GM12878 (cell line): ENCODE data around the gene LYRM4. TPM values are rescaled to one million over a fixed set of nuclear protein-coding genes. Genes with fewer than 3 reads are reported as not detected.

Experiments used
- ATAC-seq: fragments of 200-7000 bp; cut with Tn5 transposase; 3 replicates; pipeline ENCODE4 v1.9.1; 2020; ENCODE audit warnings: mild to moderate bottlenecking, moderate library complexity
- BruUV-seq: library from RNA; stranded (reverse); fragments of 400-500 nt; replicated peaks from 2 replicates; lab custom pipeline; 2021; lab: Mats Ljungman, UMichigan
- CTCF ChIA-PET: fragments of 300-600 bp; sonication (Branson Sonifier 250); formaldehyde crosslinking; extraction: SDS; loops from one replicate; lab custom pipeline; 2021; ENCODE audit warnings: inconsistent platforms; lab: Yijun Ruan, JAX
- POLR2A ChIA-PET: fragments of 350-600 bp; formaldehyde crosslinking; extraction: SDS; loops from one replicate; lab custom pipeline; 2021; ENCODE audit warnings: inconsistent platforms; lab: Charles Lee
- RAD21 ChIA-PET: fragments of 300-600 bp; sonication (Branson Sonifier 250); formaldehyde crosslinking; loops from one replicate; lab custom pipeline; 2023; ENCODE audit warnings: antibody characterized with exemption; ENCODE audit not compliant: unreplicated experiment; lab: Charles Lee
- SMC1A ChIA-PET: fragments of 300-600 bp; sonication (Branson Sonifier 250); formaldehyde crosslinking; loops from one replicate; lab custom pipeline; 2023; ENCODE audit not compliant: unreplicated experiment, uncharacterized antibody; lab: Charles Lee
- DNase-seq: peaks from one replicate; pipeline ENCODE4 v3.0.0-alpha.2; 2011; ENCODE audit warnings: low read depth, low spot score
- FAIRE-seq: peaks from 3 replicates; lab custom pipeline; 2011; peaks lifted over from hg19 to GRCh38; lab: Jason Lieb, UNC
- H2AFZ ChIP-seq: 2 replicates; pipeline ENCODE4 v1.6.0; 2011; ENCODE audit warnings: low read depth, low read length, control low read depth; ENCODE audit not compliant: control insufficient read depth
- H3K27ac ChIP-seq: 2 replicates; pipeline ENCODE4 v1.5.1; 2011; ENCODE audit warnings: control low read depth; ENCODE audit not compliant: control insufficient read depth, insufficient read depth
- H3K27me3 ChIP-seq, 2 experiments: replicated peaks in 1 of 2; 2 replicates each; pipeline versions ENCODE4 v1.6.0 to v1.6.1; 2011; ENCODE audit warnings: low read length in 1 of 2; ENCODE audit not compliant: control insufficient read depth in 2 of 2, insufficient read depth in 2 of 2
- H3K36me3 ChIP-seq, 2 experiments: 2 replicates each; pipeline ENCODE4 v1.5.1; 2011; ENCODE audit warnings: low read length in 1 of 2; ENCODE audit not compliant: control insufficient read depth in 2 of 2, insufficient read depth in 2 of 2
- H3K4me1 ChIP-seq: 2 replicates; pipeline ENCODE4 v1.6.1; 2011; ENCODE audit warnings: mild to moderate bottlenecking, low read length, moderate library complexity, mixed read lengths; ENCODE audit not compliant: control insufficient read depth, insufficient read depth
- H3K4me2 ChIP-seq: 2 replicates; pipeline ENCODE4 v1.6.0; 2011; ENCODE audit warnings: control low read depth; ENCODE audit not compliant: control insufficient read depth, insufficient read depth
- H3K4me3 ChIP-seq: fragments of 200-600 bp; sonication (generic); 2 replicates; pipeline ENCODE4 v1.5.1; 2016
- H3K79me2 ChIP-seq: 2 replicates; pipeline ENCODE4 v1.6.0; 2011; ENCODE audit warnings: low read length; ENCODE audit not compliant: control insufficient read depth, insufficient read depth
- H3K9ac ChIP-seq: 2 replicates; pipeline ENCODE4 v1.8.0; 2011; ENCODE audit warnings: low read length, control low read depth, mixed read lengths; ENCODE audit not compliant: control insufficient read depth, insufficient read depth
- H3K9me3 ChIP-seq: replicated peaks from 3 replicates; pipeline ENCODE4 v1.5.1; 2011; ENCODE audit warnings: mild to moderate bottlenecking, low read length; ENCODE audit not compliant: control insufficient read depth, insufficient read depth
- H4K20me1 ChIP-seq: 2 replicates; pipeline ENCODE4 v1.6.0; 2011; ENCODE audit not compliant: control insufficient read depth, insufficient read depth
- ATF3 ChIP-seq: IDR thresholded peaks from 2 replicates; pipeline ENCODE4 v1.6.1; 2011; ENCODE audit warnings: low read depth, mild to moderate bottlenecking, low read length, moderate library complexity, borderline replicate concordance; ENCODE audit errors: extremely low read depth
- BACH1 ChIP-seq: fragments of 450-650 bp; IDR thresholded peaks from 2 replicates; pipeline ENCODE4 v1.6.1; 2017; ENCODE audit warnings: mild to moderate bottlenecking, borderline replicate concordance
- BHLHE40 ChIP-seq, 2 experiments: fragments of 450-650 bp in 1 of 2; IDR thresholded peaks; 2 replicates each; pipeline ENCODE4 v1.6.1; 2011 to 2017; ENCODE audit warnings: low read depth in 2 of 2, borderline replicate concordance in 1 of 2, improper control_type of control experiment in 1 of 2, low read length in 1 of 2, mild to moderate bottlenecking in 1 of 2
- CEBPB ChIP-seq, 2 experiments: fragments of 150-350 bp in 1 of 2; IDR thresholded peaks; 2 replicates each; pipeline ENCODE4 v1.6.1; 2012 to 2014; ENCODE audit warnings: low read depth in 2 of 2, low read length in 2 of 2, borderline replicate concordance in 1 of 2, inconsistent platforms in 1 of 2
- DPF2 ChIP-seq: fragments of 450-650 bp; IDR thresholded peaks from 2 replicates; pipeline ENCODE4 v1.6.1; 2017; ENCODE audit warnings: mild to moderate bottlenecking
- E4F1 ChIP-seq: fragments of 450-650 bp; IDR thresholded peaks from 2 replicates; pipeline ENCODE4 v1.6.1; 2018; ENCODE audit warnings: borderline replicate concordance, mild to moderate bottlenecking; ENCODE audit not compliant: partially characterized antibody
- FOS ChIP-seq: IDR thresholded peaks from 3 replicates; pipeline ENCODE4 v1.6.1; 2011; ENCODE audit warnings: borderline replicate concordance; ENCODE audit not compliant: insufficient read length; ENCODE audit errors: extremely low read depth
- HCFC1 ChIP-seq: fragments of 150-350 bp; IDR thresholded peaks from 2 replicates; pipeline ENCODE4 v1.6.1; 2014; ENCODE audit warnings: low read length
- HDGF ChIP-seq: fragments of 450-650 bp; IDR thresholded peaks from 2 replicates; pipeline ENCODE4 v1.6.1; 2016; ENCODE audit warnings: antibody characterized with exemption
- NFYA ChIP-seq: IDR thresholded peaks from 2 replicates; pipeline ENCODE4 v1.6.1; 2011; ENCODE audit warnings: low read depth, mild to moderate bottlenecking, low read length, improper control_type of control experiment, borderline replicate concordance
- NKRF ChIP-seq: fragments of 450-650 bp; conservative IDR thresholded peaks from 2 replicates; pipeline ENCODE4 v1.6.1; 2017; ENCODE audit warnings: mild to moderate bottlenecking, moderate library complexity
- PAX8 ChIP-seq: fragments of 450-650 bp; IDR thresholded peaks from 2 replicates; pipeline ENCODE4 v1.6.1; 2017; ENCODE audit warnings: mild to moderate bottlenecking, moderate library complexity
- SMAD5 ChIP-seq: IDR thresholded peaks from 2 replicates; pipeline ENCODE4 v1.6.1; 2016; ENCODE audit warnings: antibody characterized with exemption, low read depth
- USF2 ChIP-seq: IDR thresholded peaks from 2 replicates; pipeline ENCODE4 v1.6.1; 2011; ENCODE audit warnings: low read depth, low read length, improper control_type of control experiment, borderline replicate concordance
- ZNF24 ChIP-seq: fragments of 450-650 bp; IDR thresholded peaks from 2 replicates; pipeline ENCODE4 v1.6.1; 2017; ENCODE audit warnings: antibody characterized with exemption, mild to moderate bottlenecking
- WGBS: methylation state at CpG from one replicate; pipeline ENCODE4 v1.1.6; 2016; ENCODE audit warnings: low lambda C conversion rate; ENCODE audit not compliant: insufficient replicate concordance, insufficient coverage; ENCODE audit errors: missing lambda C conversion rate; 5-methylcytosine and 5-hydroxymethylcytosine counted together
- in situ Hi-C: fragments of 300-500 bp; cut with MboI; formaldehyde crosslinking; loops from 9 replicates; pipeline ENCODE4 v1.14.3; 2018; ENCODE audit warnings: mixed read lengths
- intact Hi-C: fragments of 100-400 bp; cut with micrococcal nuclease; formaldehyde crosslinking; loops from one replicate; pipeline ENCODE4 v1.14.2; 2022; ENCODE audit not compliant: unreplicated experiment
- polyA plus RNA-seq, 11 experiments: library from polyadenylated mRNA; depleted of rRNA in 4 of 11; unstranded in 6 of 11; stranded (reverse) in 5 of 11; fragments of >200 nt; fragmentation: Nextera tagmentation in 4 of 11; fragmentation: Illumina TruSeq in 1 of 11; extraction: Ambion mirVana in 4 of 11; extraction: Trizol in 1 of 11; gene quantifications; 1 replicate in 1 of 11; 2 replicates in 10 of 11; pipeline versions ENCODE4 v1.2.1 to v1.2.3, GENCODE V29; 2011 to 2016; ENCODE audit warnings: inconsistent platforms in 2 of 11, missing spikeins in 2 of 11, low read depth in 1 of 11
- total RNA-seq, 4 experiments: library from RNA; depleted of rRNA in 3 of 4; stranded (reverse); fragments of >200 nt in 3 of 4; fragmentation: Illumina TruSeq in 1 of 4; extraction: Trizol in 1 of 4; gene quantifications; 2 replicates each; pipeline versions ENCODE4 v1.2.1 to v1.2.3, GENCODE V29; 2013 to 2021

Gene LYRM4
- total and polyA plus RNA-seq, 10 of the 15 experiments (the other 5 are each of a cell fraction or from before 2014, with no cell fraction given) = 32.7 to 66.8 (median 44.0) TPM

- H3K4me3 ChIP-seq = no peak overlapping the region
- DNase-seq (no peak), FAIRE-seq (no peak), ATAC-seq (no peak)
- H3K9ac ChIP-seq = no peak overlapping the region
- peak overlapping the region; percentile 41; the same call in 1 of the 2 replicates for H2AFZ ChIP-seq
- in situ Hi-C loops (no loop called here), intact Hi-C loops (no loop called here)
- SMC1A ChIA-PET = interaction anchor here (0.6 to 2.2 kb wide), 7 partner anchors 12 to 129 kb away, joined by 3 to 22 read pairs (median 3); no protein-coding TSS in a partner anchor
- RAD21 ChIA-PET = interaction anchor here (1.4 to 3.0 kb wide), 2 partner anchors 11 to 25 kb away, joined by 5 to 13 read pairs; no protein-coding TSS in a partner anchor
- CTCF ChIA-PET = interaction anchor here (0.9 to 3.6 kb wide), 6 partner anchors 11 to 137 kb away, joined by 3 to 19 read pairs (median 4); no protein-coding TSS in a partner anchor
- POLR2A ChIA-PET = interaction anchor here (1.6 kb wide), 1 partner anchor 11 kb away, joined by 7 read pairs; no protein-coding TSS in a partner anchor
- no TSS peak for BruUV-seq
- no peaks in the 10 kb centered on the region for H3K27me3 ChIP-seq
- 18% methylated on average over 3 of the region's 3 CpGs for WGBS
- H4K20me1 ChIP-seq = no peaks in the 10 kb centered on the region
- peaks cover 21% of the 10 kb centered on the region for H3K4me1 ChIP-seq
- no peaks in the 10 kb centered on the region; the same call in none of the 2 replicates for H3K79me2 ChIP-seq
- peak overlapping the region; percentile 14; the same call in 1 of the 2 replicates for H3K27ac ChIP-seq
- H3K36me3 ChIP-seq = no peaks in the 10 kb centered on the region; a peak in 1 of 4 replicates
- H3K4me2 ChIP-seq = peak overlapping the region; percentile 66; the same call in 1 of the 2 replicates
- TF ChIP-seq DPF2 (no peak), HDGF (no peak), PAX8 (no peak), E4F1 (no peak), USF2 (no peak), ZNF24 (no peak), NFYA (no peak), BACH1 (no peak), ATF3 (no peak), BHLHE40 (IDR thresholded peaks at IDR 0.05; ENCODE audit: borderline replicate concordance in 1 of 2, low read depth in 2 of 2, low read length in 1 of 2) (no peak), CEBPB (IDR thresholded peaks at IDR 0.05; ENCODE audit: borderline replicate concordance in 1 of 2, low read depth in 2 of 2, low read length in 2 of 2) (no peak), NKRF (no peak), FOS (no peak), SMAD5 (no peak), HCFC1 (no peak)
- TF ChIP-seq, all 136 proteins: peak for 0
- H3K9me3 ChIP-seq = no peaks in the 10 kb centered on the region
Measured at GRCh38 chr6:5277589-5277988, 16.8 kb upstream of the LYRM4 start.
